Upper lobe of right lung (tissue), 1 donor: ENCODE measurements around the gene COMMD1. TPM values are rescaled to one million over a fixed set of nuclear protein-coding genes. Genes with fewer than 3 reads are reported as not detected.
A peak's percentile ranks its signal among the peaks of the same experiment; 100 is the strongest.
"Not testable (repeated sequence)": the region's sequence is repeated elsewhere in the genome, so short reads cannot be mapped to it uniquely, and the experiment has no call there.

ENCODE experiments used
- ATAC-seq: fragments of 200-7000 bp; cut with Tn5 transposase; one replicate; pipeline ENCODE4 v1.9.1; 2020; ENCODE audit warnings: mild to moderate bottlenecking, moderate library complexity
- DNase-seq: peaks from one replicate; pipeline ENCODE4 v3.0.0-alpha.2; 2020
- H3K27ac ChIP-seq: fragments of 200-600 bp; one replicate; pipeline ENCODE4 v1.8.0; 2022
- H3K27me3 ChIP-seq: fragments of 200-600 bp; one replicate; pipeline ENCODE4 v1.8.0; 2022; ENCODE audit warnings: mild to moderate bottlenecking
- H3K36me3 ChIP-seq: fragments of 200-600 bp; one replicate; pipeline ENCODE4 v1.8.0; 2022
- H3K4me1 ChIP-seq: fragments of 200-600 bp; one replicate; pipeline ENCODE4 v1.8.0; 2022
- H3K4me3 ChIP-seq: fragments of 200-600 bp; one replicate; pipeline ENCODE4 v1.8.0; 2022; ENCODE audit warnings: mild to moderate bottlenecking
- H3K9me3 ChIP-seq: fragments of 200-600 bp; one replicate; pipeline ENCODE4 v1.8.0; 2022
- CTCF ChIP-seq: fragments of 200-600 bp; IDR thresholded peaks from one replicate; pipeline ENCODE4 v1.8.0; 2022; ENCODE audit warnings: antibody characterized with exemption
- intact Hi-C: fragments of 100-400 bp; cut with DNase I; formaldehyde crosslinking; loops from one replicate; pipeline ENCODE4 v1.11.0; 2022
- total RNA-seq: library from RNA; stranded (reverse); fragmentation: NEBNext Ultra II Directional; extraction: Animal tissue kit (Norgen Biotek cat#: 25700); gene quantifications from one replicate; pipeline ENCODE4 v1.2.1, GENCODE V29; 2021
- donor health status: DM: no; HTN: yes; CAD: no; lungs with severe emphysema.

The COMMD1 gene
- total RNA-seq, 1 donor from 2014 or later, result 30.3 TPM

GRCh38 chr2:61877571-61878245, 27.8 kb upstream of the COMMD1 start:
- DNase-seq (no peak), ATAC-seq (no peak)
- Histone ChIP-seq H3K4me1 (no peaks in the 10 kb centered on the region), H3K27ac (no peak overlapping the region), H3K27me3 (no peaks in the 10 kb centered on the region), H3K36me3 (peaks cover 100% of the 10 kb centered on the region), H3K9me3 (no peaks in the 10 kb centered on the region), H3K4me3 (no peak overlapping the region)
- no peak for TF ChIP-seq CTCF
- intact Hi-C loops, result no loop called here

GRCh38 chr2:61878761-61879160, 26.7 kb upstream of the COMMD1 start:
- no peak for DNase-seq
- TF ChIP-seq CTCF, result no peak
- Histone ChIP-seq H3K36me3 (peaks cover 98% of the 10 kb centered on the region), H3K27me3 (no peaks in the 10 kb centered on the region), H3K4me1 (no peaks in the 10 kb centered on the region), H3K4me3 (no peak overlapping the region), H3K27ac (no peak overlapping the region), H3K9me3 (no peaks in the 10 kb centered on the region)
- intact Hi-C loops, result no loop called here
- no peak for ATAC-seq

- H3K4me1 ChIP-seq, ATAC-seq, H3K9me3 ChIP-seq, intact Hi-C loops, DNase-seq, H3K27ac ChIP-seq, H3K4me3 ChIP-seq, H3K27me3 ChIP-seq: not testable (repeated sequence)
- H3K36me3 ChIP-seq, result peaks cover 98% of the 10 kb centered on the region
Observed at GRCh38 chr2:61879351-61879750, 26.1 kb upstream of the COMMD1 start.

DNA sequence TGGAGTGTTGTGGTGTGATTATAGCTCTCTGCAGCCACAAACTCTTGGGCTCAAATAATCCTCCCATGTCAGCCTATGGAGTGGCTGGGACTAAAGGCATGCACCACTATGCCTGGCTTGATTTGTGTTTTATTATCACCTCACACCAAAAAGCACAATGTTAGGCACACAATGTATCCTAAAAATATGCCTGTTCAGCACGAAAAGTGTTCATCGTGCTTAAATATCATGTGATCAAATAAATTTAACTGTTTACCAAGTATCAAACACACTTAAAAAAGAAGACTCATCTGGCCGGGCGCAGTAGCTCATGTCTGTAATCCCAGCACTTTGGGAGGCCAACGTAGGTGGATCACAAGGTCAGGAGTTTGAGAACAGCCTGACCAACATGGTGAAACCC, 22.6 kb upstream of the COMMD1 start:
- no peak for ATAC-seq
- Histone ChIP-seq H3K27ac (no peak overlapping the region), H3K9me3 (no peaks in the 10 kb centered on the region), H3K4me3 (no peak overlapping the region), H3K36me3 (peaks cover 79% of the 10 kb centered on the region), H3K27me3 (no peaks in the 10 kb centered on the region), H3K4me1 (peaks cover 11% of the 10 kb centered on the region)
- DNase-seq, result no peak
- no peak for TF ChIP-seq CTCF
- intact Hi-C loops, result no loop called here

DNA sequence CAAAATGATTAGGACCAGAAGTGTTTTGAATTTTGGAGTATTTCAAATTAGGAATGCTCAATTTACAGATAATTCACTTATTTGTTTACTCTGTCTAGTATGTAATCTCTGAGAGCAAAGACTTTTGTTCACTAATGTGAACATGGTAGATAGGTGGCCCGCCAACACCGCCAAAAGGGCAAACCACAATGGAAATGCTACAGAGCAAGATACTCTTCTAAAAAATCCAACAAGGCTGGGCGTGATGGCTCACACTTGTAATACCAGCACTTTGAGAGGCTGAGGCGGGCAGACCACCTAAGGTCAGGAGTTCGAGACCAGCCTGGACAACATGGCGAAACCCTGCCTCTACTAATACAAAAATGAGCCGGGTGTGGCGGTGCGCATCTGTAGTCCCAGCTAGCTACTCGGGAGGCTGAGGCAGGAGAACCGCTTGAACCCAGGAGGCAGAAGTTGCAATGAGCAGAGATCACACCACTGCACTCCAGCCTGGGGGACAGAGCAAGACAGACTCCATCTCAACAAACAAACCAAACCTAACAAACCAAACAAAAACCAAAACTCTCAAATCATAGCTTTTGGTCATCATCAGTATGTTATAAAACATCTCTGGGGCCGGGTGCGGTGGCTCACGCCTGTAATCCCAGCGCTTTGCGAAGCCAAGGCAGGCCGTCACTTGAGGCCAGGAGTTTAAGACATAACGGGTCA, 19.4 kb upstream of the COMMD1 start:
- ATAC-seq (no peak), DNase-seq (no peak)
- no peaks in the 10 kb centered on the region for H3K9me3 ChIP-seq
- peaks cover 47% of the 10 kb centered on the region for H3K36me3 ChIP-seq
- intact Hi-C loops, result no loop called here
- no peak overlapping the region for H3K4me3 ChIP-seq
- peaks cover 16% of the 10 kb centered on the region for H3K4me1 ChIP-seq
- H3K27ac ChIP-seq, result no peak overlapping the region
- no peak for TF ChIP-seq CTCF
- H3K27me3 ChIP-seq, result no peaks in the 10 kb centered on the region

DNA sequence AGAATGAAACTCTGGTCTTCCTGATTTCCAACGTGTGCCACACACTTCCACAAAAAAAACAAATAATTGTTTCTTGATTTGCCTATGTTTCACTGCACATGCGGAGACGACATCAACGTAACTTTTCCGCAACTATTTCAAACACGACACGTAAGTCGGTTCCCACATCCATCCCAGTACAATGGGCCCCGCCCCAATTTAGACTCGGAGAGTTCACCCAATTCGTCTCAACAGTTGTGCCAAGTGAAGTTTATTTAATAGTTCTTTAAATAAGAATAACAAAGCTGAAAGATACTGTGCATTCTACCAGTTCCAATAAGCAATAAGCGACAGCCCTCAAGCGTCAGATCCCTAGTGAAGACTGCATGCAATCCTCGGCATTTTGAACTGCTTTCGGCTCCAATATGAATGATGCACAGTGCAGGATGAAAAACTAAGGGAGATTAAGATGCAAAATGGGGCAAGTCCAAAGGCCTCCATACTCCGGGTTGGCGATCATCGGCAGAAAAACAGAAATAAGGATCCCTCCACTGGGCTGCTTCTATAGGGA, 17.7 kb upstream of the COMMD1 start:
- no peak for DNase-seq
- peaks cover 29% of the 10 kb centered on the region for H3K36me3 ChIP-seq
- peak overlapping the region; percentile 77 for H3K4me3 ChIP-seq
- TF ChIP-seq CTCF, result no peak
- H3K9me3 ChIP-seq, result no peaks in the 10 kb centered on the region
- H3K27me3 ChIP-seq, result no peaks in the 10 kb centered on the region
- ATAC-seq, result no peak
- intact Hi-C loops, result no loop called here
- H3K4me1 ChIP-seq, result peaks cover 16% of the 10 kb centered on the region
- peak overlapping the region; percentile 99 for H3K27ac ChIP-seq
